ENCODE results near the gene PFKFB2. TPM values are rescaled to one million over a fixed set of nuclear protein-coding genes. Genes with fewer than 3 reads are reported as not detected.

The PFKFB2 gene
- total RNA-seq, 1 experiment from 2014 or later: 35.6 TPM

DNA sequence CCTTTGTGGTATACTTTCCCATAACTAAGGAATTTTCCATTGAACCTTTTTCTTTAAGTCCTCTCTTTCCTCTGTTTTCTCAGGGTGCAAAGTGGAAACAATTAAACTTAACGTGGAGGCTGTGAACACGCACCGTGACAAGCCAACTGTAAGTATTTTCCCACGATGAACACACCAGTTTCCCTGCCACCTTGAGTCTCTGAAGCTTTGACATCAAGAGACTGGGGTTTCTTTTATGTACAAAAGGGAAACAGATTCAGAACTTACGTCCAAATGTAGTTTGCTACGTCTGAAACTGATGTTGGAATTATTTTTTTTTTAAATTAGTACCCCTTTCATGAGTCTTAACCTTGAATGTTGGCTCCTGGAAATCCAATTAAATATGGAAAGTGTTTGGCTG is 18.4 kb downstream of the PFKFB2 start:
- H3K4me3 ChIP-seq (ENCODE audit: low read depth in 2 of 2, low read length in 2 of 2): no peak overlapping the region
- no peaks in the 10 kb centered on the region for H3K27me3 ChIP-seq (ENCODE audit: control insufficient read depth, insufficient read depth, low read length)
- no TSS peak for BruUV-seq (replicated peaks)
- TF ChIP-seq REST (IDR thresholded peaks at IDR 0.05; ENCODE audit: insufficient read depth in 1 of 2, low read depth in 2 of 2, low read length in 1 of 2) (no peak), TCF7L2 (IDR thresholded peaks at IDR 0.05; ENCODE audit: low read depth, low read length) (no peak), CTCF (IDR thresholded peaks at IDR 0.05) (no peak), POLR2AphosphoS5 (IDR thresholded peaks at IDR 0.05; ENCODE audit: low read depth, low read length) (no peak), SIN3A (IDR thresholded peaks at IDR 0.05; ENCODE audit: borderline replicate concordance, insufficient read depth, low read depth, low read length) (no peak)
- POLR2A ChIA-PET: no interaction called here
- in situ Hi-C loops (cut with HindIII; ENCODE audit: low pct_unique_long_range_greater_than_20kb, low sequenced_read_pairs) (no loop called here), intact Hi-C loops (cut with micrococcal nuclease; ENCODE audit: unreplicated experiment) (no loop called here)
- CTCF ChIA-PET: no interaction called here
- H3K27ac ChIP-seq (ENCODE audit: low read length): no peak overlapping the region
- H3K9me3 ChIP-seq (ENCODE audit: control insufficient read depth, insufficient read depth, low read depth, low read length): no peaks in the 10 kb centered on the region
- DNase-seq (ENCODE audit: low read depth, low spot score): no peak
- H3K36me3 ChIP-seq (ENCODE audit: control insufficient read depth, insufficient read depth, low read length): no peaks in the 10 kb centered on the region; the same call in none of the 2 replicates
- no peak for ATAC-seq
- no peaks in the 10 kb centered on the region for H3K4me1 ChIP-seq (ENCODE audit: control insufficient read depth, insufficient read depth, low read length)

- in situ Hi-C loops (cut with HindIII; ENCODE audit: low pct_unique_long_range_greater_than_20kb, low sequenced_read_pairs) (no loop called here), intact Hi-C loops (cut with micrococcal nuclease; ENCODE audit: unreplicated experiment) (no loop called here)
- Histone ChIP-seq H3K9me3 (ENCODE audit: control insufficient read depth, insufficient read depth, low read depth, low read length) (no peaks in the 10 kb centered on the region), H3K4me3 (ENCODE audit: low read depth in 2 of 2, low read length in 2 of 2) (no peak overlapping the region), H3K36me3 (ENCODE audit: control insufficient read depth, insufficient read depth, low read length) (no peaks in the 10 kb centered on the region; the same call in none of the 2 replicates), H3K4me1 (ENCODE audit: control insufficient read depth, insufficient read depth, low read length) (no peaks in the 10 kb centered on the region), H3K27ac (ENCODE audit: low read length) (no peak overlapping the region), H3K27me3 (ENCODE audit: control insufficient read depth, insufficient read depth, low read length) (no peaks in the 10 kb centered on the region)
- TF ChIP-seq TCF7L2 (IDR thresholded peaks at IDR 0.05; ENCODE audit: low read depth, low read length) (no peak), SIN3A (IDR thresholded peaks at IDR 0.05; ENCODE audit: borderline replicate concordance, insufficient read depth, low read depth, low read length) (no peak), CTCF (IDR thresholded peaks at IDR 0.05) (no peak), REST (IDR thresholded peaks at IDR 0.05; ENCODE audit: insufficient read depth in 1 of 2, low read depth in 2 of 2, low read length in 1 of 2) (no peak), POLR2AphosphoS5 (IDR thresholded peaks at IDR 0.05; ENCODE audit: low read depth, low read length) (no peak)
- ATAC-seq (no peak), DNase-seq (ENCODE audit: low read depth, low spot score) (no peak)
- BruUV-seq (replicated peaks): no TSS peak
- ChIA-PET POLR2A (no interaction called here), CTCF (interaction anchor here (0.5 kb wide), 1 partner anchor 343 kb away, joined by 7 read pairs; no protein-coding TSS in a partner anchor)
Observed at GRCh38 chr1:207072233-207072632, 19.2 kb downstream of the PFKFB2 start.
